ENCODE results near the gene LOXL1.

DNA sequence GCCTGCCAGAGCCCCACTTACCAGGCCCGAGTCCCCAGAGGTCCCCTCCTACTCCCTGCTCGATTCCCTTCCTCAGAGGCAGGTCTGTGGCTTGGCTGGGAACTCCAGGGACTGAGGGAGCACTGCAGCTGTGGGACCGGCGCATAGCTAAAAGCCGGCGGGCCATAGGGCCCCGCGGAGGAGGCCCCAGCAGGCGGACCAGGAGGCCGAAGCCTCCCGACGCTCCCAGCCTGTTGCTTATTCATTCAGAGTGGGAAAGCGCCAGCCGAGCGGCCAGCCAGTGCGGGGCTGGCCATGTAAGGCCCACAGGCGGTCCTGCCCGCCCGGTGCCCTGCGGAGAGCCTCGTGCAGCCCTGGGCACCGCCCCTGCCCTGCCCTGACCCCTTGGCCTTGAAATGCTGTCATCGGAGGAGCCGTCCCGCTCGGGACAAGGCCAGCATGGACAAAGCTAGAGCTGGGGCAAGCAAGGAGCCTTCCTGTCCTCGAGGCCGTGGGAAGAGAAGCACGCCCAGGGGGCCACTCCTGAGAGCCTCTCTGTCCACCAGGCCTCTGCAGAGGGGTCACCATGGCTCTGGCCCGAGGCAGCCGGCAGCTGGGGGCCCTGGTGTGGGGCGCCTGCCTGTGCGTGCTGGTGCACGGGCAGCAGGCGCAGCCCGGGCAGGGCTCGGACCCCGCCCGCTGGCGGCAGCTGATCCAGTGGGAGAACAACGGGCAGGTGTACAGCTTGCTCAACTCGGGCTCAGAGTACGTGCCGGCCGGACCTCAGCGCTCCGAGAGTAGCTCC lies at the start of gene LOXL1:
- no peak for TF ChIP-seq EZH2 (IDR thresholded peaks at IDR 0.05; ENCODE audit: low read length, missing control alignments)
- no peak for TF ChIP-seq CTCF (conservative IDR thresholded peaks at IDR 0.05 in 1 of 2, IDR thresholded peaks at IDR 0.05 in 1 of 2; ENCODE audit: low read depth in 1 of 2, low read length in 2 of 2)
